Measurements from ENCODE around the gene ZSCAN23. TPM values are rescaled to one million over a fixed set of nuclear protein-coding genes. Genes with fewer than 3 reads are reported as not detected.

Gene ZSCAN23
- polyA plus RNA-seq, 1 of the 3 experiments (the other 2 are of a cell fraction), result 2.1 TPM

DNA sequence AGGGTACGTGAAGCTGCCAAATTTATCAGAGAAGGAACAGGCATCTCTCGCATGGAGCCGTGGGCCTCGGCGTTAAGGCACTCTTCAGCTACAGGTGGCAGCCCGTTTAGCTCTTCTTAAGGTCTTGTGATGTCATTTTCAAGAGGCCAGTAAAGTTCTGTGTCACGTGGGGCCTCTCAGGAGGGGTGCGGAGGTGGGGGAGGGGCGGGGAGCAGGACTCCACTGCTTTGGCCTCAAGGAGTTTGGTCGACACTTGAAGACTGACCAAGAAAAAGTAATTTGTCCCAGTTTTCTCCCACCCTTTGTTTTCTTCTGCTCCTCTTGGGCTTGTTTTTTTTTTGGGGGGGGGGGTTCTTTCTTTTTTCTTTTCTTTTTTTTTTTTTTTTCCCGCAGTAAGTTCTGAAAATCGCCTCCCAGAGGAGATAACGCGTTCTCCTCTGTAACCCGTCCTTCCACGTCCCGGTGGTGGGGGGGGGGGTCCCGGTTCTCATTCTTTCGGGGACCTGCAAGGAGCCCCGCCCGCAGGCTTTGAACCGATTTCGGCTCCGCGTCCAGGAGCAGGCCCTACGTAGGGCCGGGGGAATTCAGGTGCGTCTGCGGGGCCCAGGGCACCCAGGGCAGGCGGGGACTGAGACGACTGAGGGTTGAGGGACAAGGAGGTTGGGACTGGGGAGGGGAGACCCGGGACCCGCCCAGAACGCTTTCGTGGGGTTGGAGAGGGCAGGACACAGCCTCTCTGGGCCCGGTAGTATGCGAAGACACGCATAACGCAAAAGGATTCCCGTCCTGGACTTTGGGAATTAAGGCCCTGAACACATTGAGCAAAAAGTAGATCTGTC is 46.3 kb upstream of the ZSCAN23 start (continued):
- peak; percentile 12; the same call in 1 of the 2 replicates for TF ChIP-seq MXI1 (IDR thresholded peaks at IDR 0.05; ENCODE audit: low read depth, low read length)
- TF ChIP-seq, protein P1, sequence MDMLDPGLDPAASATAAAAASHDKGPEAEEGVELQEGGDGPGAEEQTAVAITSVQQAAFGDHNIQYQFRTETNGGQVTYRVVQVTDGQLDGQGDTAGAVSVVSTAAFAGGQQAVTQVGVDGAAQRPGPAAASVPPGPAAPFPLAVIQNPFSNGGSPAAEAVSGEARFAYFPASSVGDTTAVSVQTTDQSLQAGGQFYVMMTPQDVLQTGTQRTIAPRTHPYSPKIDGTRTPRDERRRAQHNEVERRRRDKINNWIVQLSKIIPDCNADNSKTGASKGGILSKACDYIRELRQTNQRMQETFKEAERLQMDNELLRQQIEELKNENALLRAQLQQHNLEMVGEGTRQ (IDR thresholded peaks at IDR 0.05; ENCODE audit: borderline replicate concordance, low read depth, low read length), result no peak
- TF ChIP-seq TCF12 (IDR thresholded peaks at IDR 0.05), result no peak
- no peak for TF ChIP-seq CHD2 (IDR thresholded peaks at IDR 0.05; ENCODE audit: low read length, partially characterized antibody)
- TF ChIP-seq RXRA (IDR thresholded peaks at IDR 0.05; ENCODE audit: borderline replicate concordance, low read depth), result no peak
- no peak for TF ChIP-seq TAF1 (IDR thresholded peaks at IDR 0.05; ENCODE audit: borderline replicate concordance, low read depth, low read length)

DNA sequence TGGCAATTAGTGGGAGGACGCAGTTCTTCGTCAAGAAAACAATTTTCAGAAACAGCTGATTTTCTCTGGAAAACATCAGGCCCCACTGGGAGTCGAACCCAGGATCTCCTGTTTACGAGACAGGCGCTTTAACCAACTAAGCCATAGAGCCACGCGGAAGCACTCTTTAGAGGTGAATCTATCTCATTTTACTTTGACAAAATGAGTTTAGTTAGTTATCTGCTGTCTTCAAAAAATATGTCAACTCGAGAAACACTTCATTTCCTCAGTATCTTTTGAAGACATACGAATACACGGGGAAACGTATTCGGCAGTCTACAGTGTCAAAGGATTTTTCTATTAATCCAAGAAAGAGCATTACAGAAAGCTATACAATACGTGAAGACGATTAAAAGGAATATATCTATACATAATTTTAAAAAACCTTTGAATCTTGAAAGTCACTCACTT is 45.6 kb upstream of the ZSCAN23 start:
- no peaks in the 10 kb centered on the region; a peak in 2 of 4 replicates for H3K4me1 ChIP-seq (ENCODE audit: control insufficient read depth in 1 of 2, insufficient read depth in 2 of 2, low read depth in 1 of 2, low read length in 1 of 2)
- H3K79me2 ChIP-seq (ENCODE audit: insufficient read depth), result no peaks in the 10 kb centered on the region
- TF ChIP-seq, protein P2, sequence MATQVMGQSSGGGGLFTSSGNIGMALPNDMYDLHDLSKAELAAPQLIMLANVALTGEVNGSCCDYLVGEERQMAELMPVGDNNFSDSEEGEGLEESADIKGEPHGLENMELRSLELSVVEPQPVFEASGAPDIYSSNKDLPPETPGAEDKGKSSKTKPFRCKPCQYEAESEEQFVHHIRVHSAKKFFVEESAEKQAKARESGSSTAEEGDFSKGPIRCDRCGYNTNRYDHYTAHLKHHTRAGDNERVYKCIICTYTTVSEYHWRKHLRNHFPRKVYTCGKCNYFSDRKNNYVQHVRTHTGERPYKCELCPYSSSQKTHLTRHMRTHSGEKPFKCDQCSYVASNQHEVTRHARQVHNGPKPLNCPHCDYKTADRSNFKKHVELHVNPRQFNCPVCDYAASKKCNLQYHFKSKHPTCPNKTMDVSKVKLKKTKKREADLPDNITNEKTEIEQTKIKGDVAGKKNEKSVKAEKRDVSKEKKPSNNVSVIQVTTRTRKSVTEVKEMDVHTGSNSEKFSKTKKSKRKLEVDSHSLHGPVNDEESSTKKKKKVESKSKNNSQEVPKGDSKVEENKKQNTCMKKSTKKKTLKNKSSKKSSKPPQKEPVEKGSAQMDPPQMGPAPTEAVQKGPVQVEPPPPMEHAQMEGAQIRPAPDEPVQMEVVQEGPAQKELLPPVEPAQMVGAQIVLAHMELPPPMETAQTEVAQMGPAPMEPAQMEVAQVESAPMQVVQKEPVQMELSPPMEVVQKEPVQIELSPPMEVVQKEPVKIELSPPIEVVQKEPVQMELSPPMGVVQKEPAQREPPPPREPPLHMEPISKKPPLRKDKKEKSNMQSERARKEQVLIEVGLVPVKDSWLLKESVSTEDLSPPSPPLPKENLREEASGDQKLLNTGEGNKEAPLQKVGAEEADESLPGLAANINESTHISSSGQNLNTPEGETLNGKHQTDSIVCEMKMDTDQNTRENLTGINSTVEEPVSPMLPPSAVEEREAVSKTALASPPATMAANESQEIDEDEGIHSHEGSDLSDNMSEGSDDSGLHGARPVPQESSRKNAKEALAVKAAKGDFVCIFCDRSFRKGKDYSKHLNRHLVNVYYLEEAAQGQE (IDR thresholded peaks at IDR 0.05; ENCODE audit: low read depth, low read length), result 0 out of 2 replicates have a peak, but pooled peaks have one; percentile 36
- TF ChIP-seq ELF1 (IDR thresholded peaks at IDR 0.05) (no peak), GATA2 (CRISPR knock-in tag; IDR thresholded peaks at IDR 0.05) (no peak), FOXM1 (IDR thresholded peaks at IDR 0.05; ENCODE audit: low read depth) (no peak), TAF1 (IDR thresholded peaks at IDR 0.05; ENCODE audit: borderline replicate concordance, low read depth, low read length) (no peak), TEAD4 (IDR thresholded peaks at IDR 0.05; ENCODE audit: borderline replicate concordance, insufficient read depth) (peak; percentile 69; the same call in 1 of the 2 replicates), SIN3A (IDR thresholded peaks at IDR 0.05; ENCODE audit: borderline replicate concordance, low read depth, low read length) (0 out of 2 replicates have a peak, but pooled peaks have one; percentile 24), MXI1 (IDR thresholded peaks at IDR 0.05; ENCODE audit: low read depth, low read length) (peak; percentile 8; the same call in 1 of the 2 replicates), TCF12 (IDR thresholded peaks at IDR 0.05) (no peak), FOSL2 (IDR thresholded peaks at IDR 0.05; ENCODE audit: borderline replicate concordance, low read depth) (peak; percentile 29; the same call in 1 of the 2 replicates), RXRA (IDR thresholded peaks at IDR 0.05; ENCODE audit: borderline replicate concordance, low read depth) (no peak)
- TF ChIP-seq, protein P3, sequence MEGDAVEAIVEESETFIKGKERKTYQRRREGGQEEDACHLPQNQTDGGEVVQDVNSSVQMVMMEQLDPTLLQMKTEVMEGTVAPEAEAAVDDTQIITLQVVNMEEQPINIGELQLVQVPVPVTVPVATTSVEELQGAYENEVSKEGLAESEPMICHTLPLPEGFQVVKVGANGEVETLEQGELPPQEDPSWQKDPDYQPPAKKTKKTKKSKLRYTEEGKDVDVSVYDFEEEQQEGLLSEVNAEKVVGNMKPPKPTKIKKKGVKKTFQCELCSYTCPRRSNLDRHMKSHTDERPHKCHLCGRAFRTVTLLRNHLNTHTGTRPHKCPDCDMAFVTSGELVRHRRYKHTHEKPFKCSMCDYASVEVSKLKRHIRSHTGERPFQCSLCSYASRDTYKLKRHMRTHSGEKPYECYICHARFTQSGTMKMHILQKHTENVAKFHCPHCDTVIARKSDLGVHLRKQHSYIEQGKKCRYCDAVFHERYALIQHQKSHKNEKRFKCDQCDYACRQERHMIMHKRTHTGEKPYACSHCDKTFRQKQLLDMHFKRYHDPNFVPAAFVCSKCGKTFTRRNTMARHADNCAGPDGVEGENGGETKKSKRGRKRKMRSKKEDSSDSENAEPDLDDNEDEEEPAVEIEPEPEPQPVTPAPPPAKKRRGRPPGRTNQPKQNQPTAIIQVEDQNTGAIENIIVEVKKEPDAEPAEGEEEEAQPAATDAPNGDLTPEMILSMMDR (IDR thresholded peaks at IDR 0.05), result no peak
- 3% methylated on average over 14 of the region's 14 CpGs for WGBS (ENCODE audit: low lambda C conversion rate)
- peak overlapping the region; percentile 90 for H2AFZ ChIP-seq (ENCODE audit: low read depth)
- H3K9me3 ChIP-seq, result no peaks in the 10 kb centered on the region
- peak overlapping the region; percentile 58 to 70 for H3K4me3 ChIP-seq (ENCODE audit: low read depth in 2 of 2, low read length in 1 of 2)
- H3K27me3 ChIP-seq (ENCODE audit: insufficient read depth), result peaks cover 8% of the 10 kb centered on the region; the same call in 1 of the 2 replicates
- ChIA-PET CTCF (interaction anchor here (0.6 to 1.4 kb wide), 3 partner anchors 54 to 133 kb away, joined by 3 to 4 read pairs (median 3); no protein-coding TSS in a partner anchor), POLR2A (no interaction called here)
- peak overlapping the region; percentile 53 for H3K9ac ChIP-seq
- H4K20me1 ChIP-seq (ENCODE audit: insufficient read depth), result no peaks in the 10 kb centered on the region
- H3K9me2 ChIP-seq, result no peaks in the 10 kb centered on the region
- peak; percentile 24 for DNase-seq
- peak overlapping the region; percentile 75 for H3K4me2 ChIP-seq
- H3K27ac ChIP-seq (ENCODE audit: low read depth in 2 of 2, low read length in 1 of 2), result no peak overlapping the region
- no peaks in the 10 kb centered on the region for H3K36me3 ChIP-seq (replicated peaks in 1 of 2; ENCODE audit: control insufficient read depth in 1 of 2, insufficient read depth in 2 of 2, low read length in 1 of 2)
- peaks cover 5% of the 10 kb centered on the region for H3F3A ChIP-seq (replicated peaks; ENCODE audit: insufficient read depth)

Measured in SK-N-SH (cell line).